HEK293 (cell line): ENCODE results near the gene ENO4.

Experiments
- CTCF ChIA-PET: fragments of 350-600 bp; formaldehyde crosslinking; extraction: SDS; loops from one replicate; lab custom pipeline; 2021; ENCODE audit warnings: antibody characterized with exemption; lab: Yijun Ruan, JAX
- POLR2A ChIA-PET: fragments of 300-600 bp; formaldehyde crosslinking; extraction: SDS; loops from one replicate; lab custom pipeline; 2020; ENCODE audit warnings: antibody characterized with exemption, inconsistent platforms; lab: Yijun Ruan, JAX
- H3K27ac ChIP-seq: fragments of 200-500 bp; sonication (Bioruptor generic); 2 replicates; pipeline ENCODE4 v1.5.1; 2014; ENCODE audit warnings: low read depth, low read length, control low read depth, inconsistent platforms; ENCODE audit errors: extremely low read depth
- H3K36me3 ChIP-seq, 2 experiments: fragments of 200-500 bp in 1 of 2; sonication (Bioruptor generic) in 1 of 2; 1 replicate in 1 of 2; 2 replicates in 1 of 2; pipeline ENCODE4 v1.5.1; 2014 to 2017; ENCODE audit warnings: inconsistent platforms in 2 of 2, low read length in 2 of 2; ENCODE audit not compliant: control insufficient read depth in 2 of 2, insufficient read depth in 1 of 2
- H3K4me1 ChIP-seq: fragments of 200-500 bp; sonication (Bioruptor generic); 2 replicates; pipeline ENCODE4 v1.5.1; 2014; ENCODE audit warnings: mild to moderate bottlenecking, low read length, inconsistent platforms; ENCODE audit not compliant: control insufficient read depth, insufficient read depth
- H3K4me3 ChIP-seq: 2 replicates; pipeline ENCODE4 v1.5.1; 2011; ENCODE audit warnings: low read depth, mild to moderate bottlenecking, control low read depth, low read length, moderate library complexity
- H3K9me3 ChIP-seq: fragments of 200-500 bp; sonication (Bioruptor generic); 2 replicates; pipeline ENCODE4 v1.5.1; 2014; ENCODE audit warnings: low read depth, low read length, inconsistent platforms; ENCODE audit not compliant: control insufficient read depth, insufficient read depth
- AEBP2 ChIP-seq: fragments of 450-650 bp; formaldehyde crosslinking; IDR thresholded peaks from 2 replicates; pipeline ENCODE4 v1.5.1; 2016; ENCODE audit warnings: missing biosample characterization, missing genetic modification characterization, borderline replicate concordance
- BCL6B ChIP-seq: fragments of 450-650 bp; formaldehyde crosslinking; IDR thresholded peaks from 2 replicates; pipeline ENCODE4 v1.5.1; 2017; ENCODE audit warnings: missing biosample characterization, missing genetic modification characterization
- EGR2 ChIP-seq: fragments of 450-650 bp; formaldehyde crosslinking; IDR thresholded peaks from 2 replicates; pipeline ENCODE4 v1.5.1; 2016; ENCODE audit warnings: low read depth, missing biosample characterization, missing genetic modification characterization
- GFI1B ChIP-seq: fragments of 450-650 bp; formaldehyde crosslinking; IDR thresholded peaks from 2 replicates; pipeline ENCODE4 v1.5.1; 2016; ENCODE audit warnings: missing biosample characterization, missing genetic modification characterization
- GLI4 ChIP-seq: fragments of 450-650 bp; formaldehyde crosslinking; IDR thresholded peaks from 2 replicates; pipeline ENCODE4 v1.5.1; 2016; ENCODE audit warnings: missing biosample characterization, missing genetic modification characterization
- IKZF3 ChIP-seq: fragments of 450-650 bp; IDR thresholded peaks from 2 replicates; pipeline ENCODE4 v1.5.0; 2018; ENCODE audit warnings: missing biosample characterization, mild to moderate bottlenecking, missing genetic modification characterization, moderate library complexity
- KLF17 ChIP-seq: fragments of 450-650 bp; formaldehyde crosslinking; IDR thresholded peaks from 2 replicates; pipeline ENCODE4 v1.5.1; 2016; ENCODE audit warnings: missing biosample characterization, missing genetic modification characterization
- KLF8 ChIP-seq: fragments of 450-650 bp; formaldehyde crosslinking; IDR thresholded peaks from 2 replicates; pipeline ENCODE4 v1.5.1; 2016; ENCODE audit warnings: missing biosample characterization, missing genetic modification characterization
- MEIS1 ChIP-seq: sonication (generic); formaldehyde crosslinking; IDR thresholded peaks from 2 replicates; pipeline ENCODE4 v1.8.1; 2022; ENCODE audit warnings: missing genetic modification reagents, mild to moderate bottlenecking, borderline replicate concordance
- OSR2 ChIP-seq: fragments of 450-650 bp; formaldehyde crosslinking; IDR thresholded peaks from 2 replicates; pipeline ENCODE4 v1.5.1; 2016; ENCODE audit warnings: missing biosample characterization, missing genetic modification characterization
- PRDM10 ChIP-seq: fragments of 450-650 bp; formaldehyde crosslinking; IDR thresholded peaks from 2 replicates; pipeline ENCODE4 v1.5.1; 2016; ENCODE audit warnings: missing biosample characterization, missing genetic modification characterization
- SCRT2 ChIP-seq: fragments of 450-650 bp; formaldehyde crosslinking; IDR thresholded peaks from 2 replicates; pipeline ENCODE4 v1.5.1; 2016; ENCODE audit warnings: missing biosample characterization, missing genetic modification characterization
- ZBTB8A ChIP-seq: fragments of 450-650 bp; formaldehyde crosslinking; IDR thresholded peaks from 2 replicates; pipeline ENCODE4 v1.5.1; 2016; ENCODE audit warnings: missing biosample characterization, missing genetic modification characterization
- ZFP3 ChIP-seq: fragments of 450-650 bp; formaldehyde crosslinking; IDR thresholded peaks from 2 replicates; pipeline ENCODE4 v1.5.1; 2016; ENCODE audit warnings: low read depth, missing biosample characterization, missing genetic modification characterization
- ZIC2 ChIP-seq: fragments of 450-650 bp; formaldehyde crosslinking; IDR thresholded peaks from 2 replicates; pipeline ENCODE4 v1.5.1; 2016; ENCODE audit warnings: missing biosample characterization, missing genetic modification characterization
- ZNF10 ChIP-seq: fragments of 450-650 bp; formaldehyde crosslinking; IDR thresholded peaks from 2 replicates; pipeline ENCODE4 v1.5.1; 2017; ENCODE audit warnings: missing biosample characterization, missing genetic modification characterization
- ZNF155 ChIP-seq: fragments of 450-650 bp; formaldehyde crosslinking; IDR thresholded peaks from 2 replicates; pipeline ENCODE4 v1.5.1; 2016; ENCODE audit warnings: missing biosample characterization, missing genetic modification characterization
- ZNF157 ChIP-seq: fragments of 450-650 bp; formaldehyde crosslinking; IDR thresholded peaks from 2 replicates; pipeline ENCODE4 v1.5.1; 2016; ENCODE audit warnings: missing biosample characterization, missing genetic modification characterization
- ZNF16 ChIP-seq: fragments of 450-650 bp; formaldehyde crosslinking; IDR thresholded peaks from 2 replicates; pipeline ENCODE4 v1.5.1; 2016; ENCODE audit warnings: low read depth, missing biosample characterization, missing genetic modification characterization
- ZNF169 ChIP-seq: fragments of 450-650 bp; formaldehyde crosslinking; IDR thresholded peaks from 2 replicates; pipeline ENCODE4 v1.5.1; 2016; ENCODE audit warnings: missing biosample characterization, missing genetic modification characterization
- ZNF18 ChIP-seq: fragments of 450-650 bp; formaldehyde crosslinking; IDR thresholded peaks from 2 replicates; pipeline ENCODE4 v1.5.1; 2016; ENCODE audit warnings: missing biosample characterization, missing genetic modification characterization
- ZNF184 ChIP-seq: fragments of 450-650 bp; IDR thresholded peaks from 2 replicates; pipeline ENCODE4 v1.5.1; 2018; ENCODE audit warnings: missing biosample characterization, mild to moderate bottlenecking, missing genetic modification characterization
- ZNF24 ChIP-seq: fragments of 450-650 bp; formaldehyde crosslinking; IDR thresholded peaks from 2 replicates; pipeline ENCODE4 v1.5.1; 2016; ENCODE audit warnings: missing biosample characterization, missing genetic modification characterization
- ZNF248 ChIP-seq: fragments of 450-650 bp; formaldehyde crosslinking; IDR thresholded peaks from 2 replicates; pipeline ENCODE4 v1.5.1; 2017; ENCODE audit warnings: missing biosample characterization, missing genetic modification characterization
- ZNF324 ChIP-seq: fragments of 450-650 bp; formaldehyde crosslinking; IDR thresholded peaks from 2 replicates; pipeline ENCODE4 v1.5.1; 2016; ENCODE audit warnings: missing biosample characterization, missing genetic modification characterization
- ZNF335 ChIP-seq: fragments of 450-650 bp; formaldehyde crosslinking; conservative IDR thresholded peaks from 2 replicates; pipeline ENCODE4 v1.5.1; 2016; ENCODE audit warnings: missing biosample characterization, missing genetic modification characterization
- ZNF416 ChIP-seq: fragments of 450-650 bp; formaldehyde crosslinking; IDR thresholded peaks from 2 replicates; pipeline ENCODE4 v1.5.1; 2016; ENCODE audit warnings: missing biosample characterization, missing genetic modification characterization
- ZNF521 ChIP-seq: fragments of 450-650 bp; formaldehyde crosslinking; IDR thresholded peaks from 2 replicates; pipeline ENCODE4 v1.5.1; 2017; ENCODE audit warnings: missing biosample characterization, mild to moderate bottlenecking, missing genetic modification characterization
- ZNF561 ChIP-seq: fragments of 450-650 bp; IDR thresholded peaks from 2 replicates; pipeline ENCODE4 v1.5.1; 2018; ENCODE audit warnings: missing biosample characterization, missing genetic modification characterization, borderline replicate concordance
- ZNF571 ChIP-seq: fragments of 450-650 bp; formaldehyde crosslinking; IDR thresholded peaks from 2 replicates; pipeline ENCODE4 v1.5.0; 2017; ENCODE audit warnings: missing biosample characterization, missing genetic modification characterization
- ZNF658 ChIP-seq: fragments of 450-650 bp; formaldehyde crosslinking; IDR thresholded peaks from 2 replicates; pipeline ENCODE4; 2016; ENCODE audit warnings: missing biosample characterization, missing genetic modification characterization
- ZNF707 ChIP-seq: fragments of 450-650 bp; formaldehyde crosslinking; IDR thresholded peaks from 2 replicates; pipeline ENCODE4 v1.5.1; 2016; ENCODE audit warnings: missing biosample characterization, missing genetic modification characterization
- ZSCAN16 ChIP-seq: fragments of 450-650 bp; formaldehyde crosslinking; IDR thresholded peaks from 2 replicates; pipeline ENCODE4 v1.5.1; 2016; ENCODE audit warnings: missing biosample characterization, missing genetic modification characterization

ENO4 gene

GRCh38 chr10:116848944-116849247, 403 bp upstream of the ENO4 start:
- Histone ChIP-seq H3K27ac (peak overlapping the region; percentile 69), H3K9me3 (no peaks in the 10 kb centered on the region), H3K36me3 (no peaks in the 10 kb centered on the region), H3K4me1 (no peaks in the 10 kb centered on the region), H3K4me3 (peak overlapping the region; percentile 47)
- ChIA-PET CTCF (no interaction called here), POLR2A (interaction anchor here (1.1 to 1.5 kb wide), 3 partner anchors 11 to 156 kb away, joined by 4 to 7 read pairs (median 5); partner anchors contain the start of gene SHTN1)
- no peak for TF ChIP-seq KLF17 (tag by site-specific recombination)
- no peak for TF ChIP-seq ZNF18 (tag by site-specific recombination)
- no peak for TF ChIP-seq ZFP3
- no peak for TF ChIP-seq ZNF157 (tag by site-specific recombination)
- peak; percentile 97; the same call in 1 of the 2 replicates for TF ChIP-seq PRDM10 (tag by site-specific recombination)
- TF ChIP-seq ZNF561, result 0 out of 2 replicates have a peak, but pooled peaks have one; percentile 12
- no peak for TF ChIP-seq ZNF16 (tag by site-specific recombination)
- TF ChIP-seq SCRT2 (tag by site-specific recombination), result no peak
- TF ChIP-seq ZNF521 (tag by site-specific recombination), result no peak
- TF ChIP-seq ZNF169 (tag by site-specific recombination), result no peak
- TF ChIP-seq ZNF707, result no peak
- TF ChIP-seq ZNF24, result no peak
- no peak for TF ChIP-seq ZNF10
- TF ChIP-seq AEBP2, result no peak
- no peak for TF ChIP-seq KLF8
- no peak for TF ChIP-seq OSR2
- TF ChIP-seq ZSCAN16 (tag by site-specific recombination), result no peak
- no peak for TF ChIP-seq GFI1B (tag by site-specific recombination)
- TF ChIP-seq BCL6B (tag by site-specific recombination), result no peak
- no peak for TF ChIP-seq GLI4 (tag by site-specific recombination)
- no peak for TF ChIP-seq ZIC2
- no peak for TF ChIP-seq ZNF658 (tag by site-specific recombination)
- TF ChIP-seq ZNF335 (tag by site-specific recombination), result no peak
- no peak for TF ChIP-seq IKZF3
- TF ChIP-seq ZNF248 (tag by site-specific recombination), result no peak
- TF ChIP-seq EGR2 (tag by site-specific recombination), result 0 out of 2 replicates have a peak, but pooled peaks have one; percentile 4
- 0 out of 2 replicates have a peak, but pooled peaks have one; percentile 3 for TF ChIP-seq ZBTB8A
- no peak for TF ChIP-seq ZNF571 (tag by site-specific recombination)
- TF ChIP-seq MEIS1, result no peak
- TF ChIP-seq ZNF184, result no peak
- no peak for TF ChIP-seq ZNF324 (tag by site-specific recombination)
- TF ChIP-seq ZNF416 (tag by site-specific recombination), result no peak
- no peak for TF ChIP-seq ZNF155
